Nephron (organoid): Measurements from ENCODE around the gene HAUS7.

Source experiments
- H3K27ac Mint-ChIP-seq, 3 experiments: 2 replicates each; pipeline ENCODE4 v1.8.0; 2020; ENCODE audit warnings: mixed read lengths in 3 of 3, mild to moderate bottlenecking in 2 of 3, moderate library complexity in 1 of 3
- H3K27me3 Mint-ChIP-seq: 2 replicates; pipeline ENCODE4 v1.8.0; 2021; ENCODE audit warnings: low read depth, mild to moderate bottlenecking, moderate library complexity, mixed read lengths
- H3K36me3 Mint-ChIP-seq: 2 replicates; pipeline ENCODE4 v1.8.0; 2020; ENCODE audit warnings: low read depth, mixed read lengths
- H3K4me1 Mint-ChIP-seq: 2 replicates; pipeline ENCODE4 v1.8.0; 2020; ENCODE audit warnings: mixed read lengths
- H3K4me3 Mint-ChIP-seq, 3 experiments: 2 replicates each; pipeline ENCODE4 v1.8.0; 2020; ENCODE audit warnings: mild to moderate bottlenecking in 3 of 3, mixed read lengths in 3 of 3, moderate library complexity in 2 of 3
- H3K9me3 Mint-ChIP-seq: 2 replicates; pipeline ENCODE4 v1.8.0; 2020; ENCODE audit warnings: mixed read lengths
- CTCF ChIP-seq, 3 experiments: fragments of 200-600 bp; sonication (generic); IDR thresholded peaks; one replicate each; pipeline ENCODE4 v1.5.0; 2021; ENCODE audit warnings: antibody characterized with exemption in 3 of 3; ENCODE audit not compliant: unreplicated experiment in 3 of 3

The HAUS7 gene

GRCh38 chrX:153423652-153424051 lies 46.7 kb downstream of the HAUS7 start:
- TF ChIP-seq CTCF (IDR thresholded peaks at IDR 0.05; ENCODE audit: unreplicated experiment in 3 of 3): no peak
- Mint-ChIP-seq H3K27me3 (peaks cover under 1% of the 10 kb centered on the region), H3K36me3 (no peaks in the 10 kb centered on the region), H3K4me3 (no peak overlapping the region), H3K9me3 (peaks cover 19% of the 10 kb centered on the region), H3K4me1 (peaks cover under 1% of the 10 kb centered on the region), H3K27ac (no peak overlapping the region)

- Mint-ChIP-seq H3K36me3 (no peaks in the 10 kb centered on the region), H3K4me3 (no peak overlapping the region), H3K27me3 (peaks cover 5% of the 10 kb centered on the region), H3K27ac (no peak overlapping the region), H3K9me3 (peaks cover 17% of the 10 kb centered on the region), H3K4me1 (peaks cover 9% of the 10 kb centered on the region)
- TF ChIP-seq CTCF (IDR thresholded peaks at IDR 0.05; ENCODE audit: unreplicated experiment in 3 of 3): no peak
Observed at GRCh38 chrX:153421856-153422255, 48.5 kb downstream of the HAUS7 start.

GRCh38 chrX:153420851-153421599 lies 49.4 kb downstream of the HAUS7 start:
- peaks cover 5% of the 10 kb centered on the region for H3K27me3 Mint-ChIP-seq

GRCh38 chrX:153417637-153418036 lies 52.7 kb downstream of the HAUS7 start:
- Mint-ChIP-seq H3K36me3 (no peaks in the 10 kb centered on the region), H3K4me3 (no peak overlapping the region), H3K27ac (no peak overlapping the region), H3K9me3 (peaks cover 27% of the 10 kb centered on the region), H3K4me1 (peaks cover 9% of the 10 kb centered on the region), H3K27me3 (peaks cover 11% of the 10 kb centered on the region)
- no peak for TF ChIP-seq CTCF (IDR thresholded peaks at IDR 0.05; ENCODE audit: unreplicated experiment in 3 of 3)

More at GRCh38 chrX:153420851-153421599, 49.4 kb downstream of the HAUS7 start:
- Mint-ChIP-seq H3K36me3 (no peaks in the 10 kb centered on the region), H3K4me3 (no peak overlapping the region), H3K9me3 (peaks cover 24% of the 10 kb centered on the region), H3K27ac (no peak overlapping the region), H3K4me1 (peaks cover 9% of the 10 kb centered on the region)
- TF ChIP-seq CTCF (IDR thresholded peaks at IDR 0.05; ENCODE audit: unreplicated experiment in 3 of 3): no peak

- no peaks in the 10 kb centered on the region for H3K36me3 Mint-ChIP-seq
- H3K27ac Mint-ChIP-seq: no peak overlapping the region
- H3K9me3 Mint-ChIP-seq: peaks cover 29% of the 10 kb centered on the region
- no peak for TF ChIP-seq CTCF (IDR thresholded peaks at IDR 0.05; ENCODE audit: unreplicated experiment in 3 of 3)
- H3K4me3 Mint-ChIP-seq: no peak overlapping the region
- H3K4me1 Mint-ChIP-seq: peaks cover 15% of the 10 kb centered on the region
- peaks cover 11% of the 10 kb centered on the region for H3K27me3 Mint-ChIP-seq
Observed at GRCh38 chrX:153416781-153417450, 53.5 kb downstream of the HAUS7 start.
